BJ (cell line): ENCODE data around the gene FXYD5. TPM values are rescaled to one million over a fixed set of nuclear protein-coding genes. Genes with fewer than 3 reads are reported as not detected.

Source experiments
- CTCF ChIA-PET: fragments of 350-600 bp; formaldehyde crosslinking; extraction: SDS; loops from one replicate; lab custom pipeline; 2021; ENCODE audit warnings: antibody characterized with exemption, inconsistent platforms; lab: Yijun Ruan, JAX
- POLR2A ChIA-PET: fragments of 300-600 bp; sonication (Branson Sonifier 250); formaldehyde crosslinking; extraction: SDS; loops from one replicate; lab custom pipeline; 2021; ENCODE audit warnings: antibody characterized with exemption; lab: Charles Lee
- DNase-seq: peaks from one replicate; pipeline ENCODE4 v3.0.0-alpha.2; 2011; ENCODE audit warnings: low read depth
- H3K27me3 ChIP-seq: 2 replicates; pipeline ENCODE4 v1.6.0; 2011; ENCODE audit warnings: low read length; ENCODE audit not compliant: control insufficient read depth, insufficient read depth
- H3K36me3 ChIP-seq: 2 replicates; pipeline ENCODE4 v1.5.1; 2011; ENCODE audit warnings: low read length; ENCODE audit not compliant: control insufficient read depth, insufficient read depth
- H3K4me3 ChIP-seq: 2 replicates; pipeline ENCODE4 v1.5.1; 2011; ENCODE audit warnings: low read depth, mild to moderate bottlenecking, control low read depth, low read length
- CTCF ChIP-seq: IDR thresholded peaks from 2 replicates; pipeline ENCODE4 v1.5.1; 2011; ENCODE audit warnings: low read depth, mild to moderate bottlenecking, control low read depth, inconsistent platforms, low read length, moderate library complexity; ENCODE audit not compliant: insufficient read depth
- polyA plus RNA-seq: library from polyadenylated mRNA; depleted of rRNA; stranded (reverse); fragments of >200 nt; gene quantifications from 2 replicates; pipeline ENCODE4 v1.2.3, GENCODE V29; 2011

FXYD5 gene
- polyA plus RNA-seq, 1 experiment, result 332 TPM

GRCh38 chr19:35144600-35145436 lies 9.7 kb upstream of the FXYD5 start:
- CTCF ChIA-PET, result interaction anchor here (2.0 kb wide), 1 partner anchor 9 kb away, joined by 7 read pairs; the partner anchor contains the start of gene FXYD5

GRCh38 chr19:35146746-35147459 lies 7.6 kb upstream of the FXYD5 start:
- CTCF ChIA-PET, result interaction anchor here (2.0 kb wide), 1 partner anchor 11 kb away, joined by 9 read pairs; the partner anchor contains the start of gene LGI4
- no peak overlapping the region for H3K4me3 ChIP-seq
- TF ChIP-seq CTCF, result no peak
- POLR2A ChIA-PET, result no interaction called here
- no peak for DNase-seq
- H3K36me3 ChIP-seq, result no peaks in the 10 kb centered on the region
- peaks cover 2% of the 10 kb centered on the region; the same call in 1 of the 2 replicates for H3K27me3 ChIP-seq

More at GRCh38 chr19:35144600-35145436, 9.7 kb upstream of the FXYD5 start:
- no peak for DNase-seq
- POLR2A ChIA-PET, result no interaction called here
- no peaks in the 10 kb centered on the region for H3K36me3 ChIP-seq
- peaks cover 2% of the 10 kb centered on the region; the same call in 1 of the 2 replicates for H3K27me3 ChIP-seq
- H3K4me3 ChIP-seq, result no peak overlapping the region
- no peak for TF ChIP-seq CTCF

GRCh38 chr19:35149463-35149862 lies 5.1 kb upstream of the FXYD5 start:
- ChIA-PET POLR2A (no interaction called here), CTCF (interaction anchor here (1.0 to 2.3 kb wide), 3 partner anchors 13 to 105 kb away, joined by 3 to 8 read pairs (median 7); no protein-coding TSS in a partner anchor)
- Histone ChIP-seq H3K4me3 (no peak overlapping the region), H3K36me3 (no peaks in the 10 kb centered on the region), H3K27me3 (no peaks in the 10 kb centered on the region)
- TF ChIP-seq CTCF, result no peak
- DNase-seq, result no peak

- CTCF ChIA-PET, result interaction anchor here (2.3 to 5.2 kb wide), 2 partner anchors 8 to 84 kb away, joined by 8 to 36 read pairs; partner anchors contain the start of gene FXYD7
- Histone ChIP-seq H3K27me3 (no peaks in the 10 kb centered on the region), H3K4me3 (no peak overlapping the region), H3K36me3 (no peaks in the 10 kb centered on the region)
- DNase-seq, result no peak
- TF ChIP-seq CTCF, result no peak
- POLR2A ChIA-PET, result no interaction called here
Observed at GRCh38 chr19:35150445-35150844, 4.1 kb upstream of the FXYD5 start.
